ENCODE measurements around the gene BCAS3.

Gene BCAS3

DNA sequence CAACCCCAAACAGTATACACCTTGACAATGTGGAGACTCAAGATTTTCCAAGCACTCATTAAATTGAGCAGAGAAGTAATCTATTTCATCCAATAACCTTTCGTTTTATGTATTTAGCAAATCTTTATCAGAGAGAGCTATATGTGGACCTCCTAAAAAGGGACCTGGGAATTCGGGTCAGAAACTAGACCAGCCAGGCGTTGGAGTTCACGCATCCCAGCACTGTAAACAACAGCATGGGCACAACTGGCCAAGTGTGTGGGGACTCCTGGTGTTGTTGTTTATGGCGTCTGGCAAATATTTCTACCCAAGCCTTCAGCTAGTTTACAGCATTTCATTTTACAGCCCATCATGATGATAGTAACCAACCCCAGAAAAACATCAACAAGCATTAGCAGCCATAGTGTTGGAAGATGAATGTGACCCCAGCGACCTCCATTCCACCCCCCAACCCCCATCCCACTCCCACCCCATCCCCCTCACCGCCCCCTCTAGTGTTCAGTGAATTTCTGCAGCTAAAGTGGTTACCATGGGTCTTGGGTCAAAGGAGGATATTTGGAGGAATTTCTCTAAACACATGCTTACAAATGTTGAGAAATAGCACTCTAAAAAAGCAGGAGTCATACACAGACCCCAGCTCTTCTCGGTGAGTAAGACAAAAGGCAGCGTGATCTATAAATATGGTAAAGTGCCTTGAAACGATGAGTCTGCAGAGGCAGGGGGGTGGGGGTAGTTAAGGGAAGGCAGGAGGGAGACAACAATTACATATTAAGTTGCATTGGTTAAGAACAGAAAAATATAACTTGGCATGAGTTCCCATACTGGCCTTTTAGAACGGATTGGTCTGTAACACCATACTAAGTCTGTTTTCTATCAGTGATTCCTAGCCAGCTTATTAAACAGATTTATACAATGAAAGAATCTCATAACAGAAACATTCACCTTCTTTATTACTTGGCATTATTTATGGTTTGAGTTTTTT, 630.5 kb downstream of the BCAS3 start:
- DNase-seq, result no peak

DNA sequence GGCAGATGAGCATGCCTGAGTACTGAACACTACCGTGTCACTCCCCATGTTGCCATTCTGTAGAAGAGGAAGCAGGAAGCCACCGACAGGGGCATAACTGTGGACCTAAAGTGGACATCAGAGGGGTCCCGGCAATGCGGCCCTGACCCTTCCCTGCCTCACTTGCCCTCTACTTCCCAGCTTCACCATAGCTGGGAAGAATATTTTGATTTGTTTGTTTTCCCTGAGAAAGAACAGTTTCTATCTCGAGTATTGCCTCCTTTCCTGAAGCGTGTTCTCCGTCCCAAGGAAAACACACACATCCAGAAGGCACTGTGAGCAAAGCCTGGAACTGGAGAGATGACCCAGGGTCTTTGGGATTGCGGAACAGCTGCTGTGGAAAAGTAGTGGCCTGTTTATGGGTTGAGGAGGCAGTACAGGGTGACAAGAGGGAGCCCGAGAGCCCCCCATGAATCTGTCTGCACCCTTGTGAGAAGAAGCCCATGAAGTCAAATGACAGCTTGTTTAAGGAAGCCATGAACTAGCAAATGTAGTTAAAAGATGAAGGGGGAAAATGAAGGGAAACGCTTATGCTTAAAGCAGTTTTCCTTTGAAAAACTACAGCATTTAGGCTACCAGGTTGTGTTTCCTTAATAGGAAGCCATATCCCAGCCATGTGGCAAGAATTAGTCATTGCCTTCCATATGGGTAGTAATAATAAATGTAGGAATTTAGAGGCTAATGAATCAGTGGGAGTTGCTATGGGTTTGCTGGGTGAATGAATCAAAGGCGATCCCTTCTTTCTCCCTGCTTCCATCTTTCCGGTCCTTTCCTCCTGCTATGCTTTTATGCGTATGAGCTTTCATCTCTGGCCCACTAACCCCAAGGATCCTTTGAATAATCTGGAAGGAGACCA, 632.0 kb downstream of the BCAS3 start:
- DNase-seq, result no peak

DNA sequence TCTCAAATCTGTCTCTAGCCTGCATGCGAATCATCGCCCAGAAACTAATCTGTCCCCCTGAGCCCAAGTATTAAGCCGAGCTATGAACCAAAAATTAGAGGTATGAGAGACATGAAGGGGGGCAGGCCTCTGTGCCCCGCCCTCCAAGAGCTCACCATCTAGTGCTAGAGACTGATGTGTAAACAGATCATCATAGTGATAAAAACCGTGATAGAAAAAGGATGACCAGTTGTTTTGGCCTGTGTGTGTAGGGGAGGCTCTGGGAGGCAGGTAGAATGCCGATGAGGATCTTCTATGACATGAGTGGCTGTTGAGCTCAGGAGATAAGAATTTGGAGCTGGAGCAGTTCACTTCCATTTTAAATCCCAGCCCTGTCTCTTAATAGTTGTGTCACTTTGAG, 632.9 kb downstream of the BCAS3 start:
- DNase-seq, result no peak

DNA sequence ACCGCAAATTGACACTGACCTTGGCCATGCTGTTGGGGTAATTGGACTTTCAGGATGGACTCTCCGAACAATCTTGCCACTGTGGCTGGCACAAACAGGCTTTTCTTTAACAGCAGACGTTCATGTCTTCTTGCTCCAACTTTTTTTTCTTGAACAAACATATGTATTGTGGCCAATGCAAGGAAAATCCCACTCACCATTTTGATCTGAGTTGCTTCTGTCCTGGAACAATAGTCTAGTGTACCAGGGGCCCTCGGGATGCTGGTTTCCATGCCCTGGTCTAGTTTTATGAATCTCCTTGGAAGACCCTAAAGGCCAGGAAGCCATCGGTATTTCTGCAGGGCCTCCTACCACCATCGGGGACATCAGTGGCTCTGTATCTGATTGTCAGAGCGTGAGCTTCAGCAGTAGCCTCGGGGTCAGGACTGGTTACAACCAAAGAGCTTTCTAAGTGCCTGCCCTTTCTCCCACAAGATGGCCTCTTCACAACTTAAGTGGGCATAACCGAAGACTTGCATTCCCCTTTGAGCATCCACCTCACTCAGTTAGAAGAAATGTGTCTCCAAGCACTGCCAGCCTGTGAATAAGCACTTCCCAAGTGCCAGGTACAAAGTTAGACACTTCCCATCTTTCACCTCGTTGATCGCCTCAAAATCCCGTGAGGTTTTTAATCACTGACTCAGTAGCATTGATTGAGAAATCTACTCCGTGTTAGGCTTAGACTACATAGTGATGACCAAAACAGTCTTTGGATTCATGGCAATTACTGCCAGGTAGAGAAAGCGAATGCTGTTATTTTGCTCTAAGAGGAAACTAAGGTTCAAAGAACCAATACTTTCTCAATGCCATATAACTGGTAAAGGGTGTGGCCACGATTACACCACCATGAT, 635.0 kb downstream of the BCAS3 start:
- no peak for DNase-seq

DNA sequence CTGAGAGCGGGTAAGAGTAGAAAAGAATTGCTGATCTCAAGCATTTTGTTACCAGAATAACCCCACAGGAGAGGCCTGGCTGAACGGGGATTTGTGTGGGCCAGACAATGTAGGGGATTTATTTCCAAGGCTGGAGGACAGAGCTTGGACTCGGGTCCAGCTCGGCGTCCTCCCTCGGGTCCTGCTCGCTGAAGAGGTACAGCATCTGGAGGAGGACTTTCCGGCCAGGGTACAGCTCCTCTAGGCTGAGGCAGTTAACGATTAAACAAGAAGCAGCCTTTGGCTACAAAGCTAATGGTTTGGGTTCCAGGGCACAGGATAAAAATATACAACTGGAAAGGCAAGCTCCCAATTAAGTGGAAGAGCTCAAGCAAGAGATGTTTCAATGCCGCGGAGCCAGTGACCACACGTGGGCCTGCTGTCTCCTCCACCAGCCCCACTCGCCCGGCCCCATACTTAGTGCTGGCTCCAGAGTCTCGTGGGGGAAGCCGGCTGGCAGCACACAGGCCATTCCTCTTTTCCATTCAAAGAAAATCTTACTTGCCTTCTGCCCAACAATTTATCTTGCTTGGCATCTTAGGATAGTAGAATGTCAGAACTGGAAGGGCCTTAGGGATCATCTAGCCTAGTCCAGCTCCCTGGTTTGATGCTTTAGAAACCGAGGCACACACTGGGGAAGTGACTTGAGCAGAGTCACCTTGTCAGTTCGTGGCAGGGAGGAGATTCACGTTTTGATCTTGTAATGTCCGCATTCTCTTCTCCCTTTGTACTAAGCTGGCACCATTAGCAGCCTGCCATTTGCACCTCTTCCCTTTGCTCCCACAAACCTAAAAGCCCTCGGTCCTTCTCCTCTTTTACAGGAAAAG, 636.0 kb downstream of the BCAS3 start:
- DNase-seq, result no peak

DNA sequence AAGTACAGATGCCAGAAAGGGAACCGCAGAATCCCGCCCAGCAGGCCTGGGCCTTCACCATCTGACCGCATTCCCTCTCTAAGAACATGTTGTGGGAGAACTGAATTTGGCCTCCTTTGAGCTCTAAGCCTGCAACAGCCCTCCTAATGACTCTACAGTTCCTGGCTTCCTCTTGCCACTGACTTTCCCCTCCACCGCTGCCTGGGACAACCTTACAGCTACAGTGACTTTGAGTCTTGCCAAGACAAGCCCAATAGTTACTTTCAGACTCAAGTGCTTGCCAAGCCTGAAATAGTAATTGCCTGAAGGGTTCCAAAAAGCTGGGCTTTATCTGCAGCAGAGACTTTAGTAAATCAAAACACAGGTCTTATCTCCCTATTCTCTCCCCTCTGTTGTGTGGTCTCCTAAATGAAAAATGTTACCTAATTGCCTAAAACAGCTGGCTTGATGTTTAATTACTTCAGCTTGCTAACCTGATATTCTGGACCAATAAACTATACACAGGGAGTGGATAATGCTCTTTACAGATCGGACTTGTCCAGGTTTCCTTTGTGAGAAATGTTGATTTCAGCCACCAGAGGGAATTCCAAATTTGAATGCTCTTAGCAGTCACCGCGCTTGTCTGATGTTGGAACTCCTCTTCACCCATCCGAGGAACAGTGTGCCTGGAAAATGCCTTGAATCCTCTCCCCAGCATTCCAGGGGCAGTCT, 636.9 kb downstream of the BCAS3 start:
- no peak for DNase-seq

DNA sequence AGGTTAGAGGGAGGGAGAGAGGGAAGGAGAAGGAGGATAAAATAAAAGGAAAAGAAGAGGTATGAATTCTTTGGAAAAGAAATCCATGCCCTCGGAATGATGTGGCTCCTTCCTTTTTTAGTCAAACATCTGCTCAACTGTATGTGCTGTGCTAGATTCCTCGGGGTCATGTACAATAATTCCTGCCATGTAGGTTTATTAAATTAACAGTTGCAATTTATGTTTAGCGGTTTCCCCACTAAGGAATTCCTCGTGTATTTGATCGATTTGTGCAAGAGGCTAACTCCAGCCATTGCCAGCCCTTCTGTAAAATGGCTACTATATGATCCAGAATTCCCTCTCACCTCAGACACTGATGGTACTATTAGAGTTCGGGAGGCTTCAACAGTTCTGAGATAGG, 639.0 kb downstream of the BCAS3 start:
- no peak for DNase-seq

DNA sequence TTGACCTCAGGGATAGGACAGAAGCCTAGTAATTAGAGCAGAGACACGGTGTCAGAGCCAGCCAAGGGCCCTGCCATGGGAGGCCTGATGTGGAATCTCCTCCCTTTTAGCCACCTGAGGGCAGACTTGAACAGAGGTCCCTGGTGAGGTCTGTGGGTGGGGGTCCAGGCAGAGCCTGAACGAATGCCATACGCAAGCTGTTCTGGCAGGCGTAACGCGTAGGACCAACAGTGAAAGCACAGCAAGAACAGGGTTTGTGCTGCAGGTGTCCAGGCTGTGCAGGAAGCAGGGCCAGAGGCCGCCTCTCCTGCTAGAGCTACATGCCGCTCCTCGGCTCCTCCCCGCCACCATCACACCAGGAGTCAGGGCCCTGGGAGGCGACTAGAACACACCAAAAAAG, 640.1 kb downstream of the BCAS3 start:
- no peak for DNase-seq

DNA sequence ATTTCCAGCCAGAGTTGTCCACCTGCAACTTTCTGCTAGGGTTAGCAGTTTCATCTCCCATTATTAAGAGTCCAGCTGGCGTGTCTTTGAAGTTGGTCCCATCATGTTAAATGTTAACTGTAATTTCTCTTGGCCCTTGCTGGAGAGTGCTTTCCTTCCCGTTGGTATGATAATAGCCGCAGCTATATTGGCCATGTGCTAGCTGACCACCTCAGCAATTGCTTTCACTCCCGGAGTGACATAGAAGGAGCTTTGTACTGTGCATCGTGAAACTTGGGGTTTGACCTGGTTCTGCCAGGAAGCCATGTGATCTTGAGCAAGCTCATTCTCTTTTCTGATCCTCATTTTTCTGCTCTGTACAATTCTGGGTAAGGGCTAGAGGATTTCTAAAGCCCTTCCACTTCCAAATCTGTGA, 641.0 kb downstream of the BCAS3 start:
- no peak for DNase-seq

DNA sequence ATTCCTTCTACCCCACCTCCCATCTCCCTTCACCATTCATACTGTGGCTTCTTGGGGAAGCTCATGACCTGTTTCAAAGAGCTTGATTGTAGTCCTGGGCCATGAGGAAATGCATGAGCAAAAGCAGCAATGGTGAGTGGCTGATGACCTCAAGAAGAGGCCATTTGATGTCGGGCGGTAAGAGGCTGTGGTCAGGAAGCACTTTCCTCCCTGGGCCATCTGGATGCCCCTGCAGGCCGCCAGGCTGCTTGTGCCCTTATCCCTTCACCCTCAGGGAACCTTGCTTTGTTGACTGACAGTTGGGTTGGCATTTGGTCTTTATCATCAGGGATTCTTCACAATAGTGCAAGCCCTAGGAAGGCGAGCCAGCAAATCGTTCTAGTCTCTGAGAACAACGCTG, 643.7 kb downstream of the BCAS3 start:
- DNase-seq, result no peak

DNA sequence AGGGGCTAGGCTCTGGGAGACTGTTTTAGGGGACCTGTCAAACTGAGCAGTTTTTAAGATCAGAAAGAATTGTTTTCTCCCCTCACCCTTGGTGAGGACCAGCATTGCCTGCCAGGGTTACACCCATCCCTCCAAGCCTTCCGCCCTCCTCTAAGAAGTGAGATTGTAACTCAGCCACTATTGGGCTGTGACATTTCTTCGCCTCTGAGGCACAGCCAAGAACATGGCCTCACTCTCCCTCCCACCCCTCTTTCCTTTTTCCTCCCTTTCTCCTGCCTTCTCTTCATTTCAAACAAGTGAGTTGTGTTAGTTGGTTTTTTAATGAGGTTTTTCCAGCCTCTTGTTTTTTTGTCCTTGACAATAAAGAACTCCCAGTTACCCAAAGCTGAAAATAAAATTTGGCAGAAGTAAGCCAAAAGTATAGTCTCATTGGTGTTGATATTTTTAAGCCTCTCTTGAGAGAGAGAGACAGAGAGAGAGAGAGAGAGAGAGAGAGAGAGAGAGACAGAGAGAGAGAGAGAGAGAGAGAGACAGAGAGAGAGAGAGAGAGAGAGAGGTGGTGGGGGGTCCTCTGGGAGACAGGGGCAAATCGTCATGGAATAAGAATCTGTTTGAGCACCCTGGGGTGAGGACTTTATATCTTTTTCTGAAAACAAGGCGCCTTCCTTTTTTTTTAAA, 644.8 kb downstream of the BCAS3 start:
- DNase-seq, result no peak

DNA sequence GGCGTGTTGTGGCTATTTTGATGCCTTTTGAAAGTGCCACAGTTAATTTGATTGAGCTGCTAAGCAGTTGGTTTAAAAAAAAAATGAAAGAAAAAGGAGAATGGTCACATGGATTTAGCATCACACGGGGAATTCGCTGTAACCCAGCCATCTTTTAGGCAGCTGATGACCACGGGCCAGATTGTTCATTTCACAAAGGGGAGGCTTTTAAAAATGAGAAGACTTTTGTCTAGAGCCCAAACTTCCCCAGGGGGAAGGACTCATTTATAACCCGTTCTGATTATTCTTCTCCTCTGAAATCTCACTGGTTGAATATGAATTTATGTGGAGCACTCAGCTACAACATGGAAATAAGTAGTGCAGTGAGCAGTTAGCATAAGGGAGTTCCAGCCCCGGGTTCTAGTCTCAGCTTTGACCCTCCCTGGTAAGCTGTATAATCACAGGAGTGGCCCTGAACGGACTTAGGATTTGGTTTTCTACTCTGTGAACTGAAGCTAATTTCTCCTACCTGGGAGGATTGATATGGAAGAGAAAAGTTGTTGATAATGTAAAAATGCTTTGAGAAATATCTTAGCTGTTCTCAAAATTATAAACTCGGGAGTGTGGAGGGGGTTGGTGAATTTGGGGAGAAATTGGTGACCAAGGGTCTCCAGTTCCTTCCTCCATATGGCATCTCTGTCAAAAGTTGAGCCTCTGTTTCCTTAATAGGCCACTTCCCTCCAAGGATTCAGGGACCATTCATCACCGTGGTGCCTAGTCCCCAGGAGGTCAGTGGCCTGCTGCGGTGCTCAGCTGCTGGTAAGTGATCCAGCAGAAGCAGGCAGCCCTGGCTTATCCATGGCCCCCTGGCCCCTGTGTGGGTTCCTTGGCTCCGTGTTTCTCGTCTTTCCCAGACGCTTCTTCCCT, 645.6 kb downstream of the BCAS3 start:
- no peak for DNase-seq

DNA sequence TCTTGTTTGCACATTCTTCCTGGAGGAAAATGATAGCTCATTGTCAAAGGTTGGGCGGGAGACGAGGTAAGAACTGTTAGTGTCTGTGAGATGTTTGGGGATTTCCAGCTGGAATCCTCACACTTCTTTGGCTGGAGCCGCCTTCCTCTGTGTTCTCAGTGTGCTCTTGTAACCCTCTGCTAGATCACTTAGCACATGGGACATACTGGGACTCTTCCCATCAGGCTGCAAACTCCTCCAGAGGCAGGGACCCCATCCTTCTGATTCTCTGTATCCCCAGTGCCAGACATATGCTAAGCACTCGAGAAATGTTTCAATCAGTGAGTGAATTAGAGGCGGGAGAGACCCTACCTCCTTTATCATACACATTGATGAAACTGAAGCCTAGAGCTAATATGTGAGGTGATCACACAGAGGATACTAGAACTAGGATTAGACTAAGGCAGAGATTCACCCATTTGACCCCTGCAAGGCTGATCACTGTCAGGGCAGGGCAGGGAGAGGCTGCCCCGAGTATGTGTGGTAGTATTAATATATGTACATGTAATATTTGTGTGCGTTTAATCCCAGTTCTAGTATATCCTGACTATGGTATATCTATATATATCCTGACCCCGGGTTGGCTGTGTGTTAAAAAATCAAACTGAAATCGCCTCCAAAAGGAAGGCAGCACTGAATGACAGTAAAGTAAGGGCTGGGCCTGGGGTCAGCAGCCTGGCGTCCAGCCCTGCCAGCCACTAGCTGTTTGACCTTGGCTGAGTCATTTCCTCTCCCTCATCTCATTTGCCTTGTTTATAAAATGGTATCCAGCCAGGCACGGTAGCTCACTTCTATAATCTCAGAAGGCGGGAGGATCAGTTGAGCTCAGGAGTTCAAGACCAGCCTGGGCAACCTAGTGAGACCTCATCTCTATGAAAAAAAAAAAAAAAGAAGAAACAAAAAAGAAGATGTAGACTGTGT, 646.5 kb downstream of the BCAS3 start:
- no peak for DNase-seq

DNA sequence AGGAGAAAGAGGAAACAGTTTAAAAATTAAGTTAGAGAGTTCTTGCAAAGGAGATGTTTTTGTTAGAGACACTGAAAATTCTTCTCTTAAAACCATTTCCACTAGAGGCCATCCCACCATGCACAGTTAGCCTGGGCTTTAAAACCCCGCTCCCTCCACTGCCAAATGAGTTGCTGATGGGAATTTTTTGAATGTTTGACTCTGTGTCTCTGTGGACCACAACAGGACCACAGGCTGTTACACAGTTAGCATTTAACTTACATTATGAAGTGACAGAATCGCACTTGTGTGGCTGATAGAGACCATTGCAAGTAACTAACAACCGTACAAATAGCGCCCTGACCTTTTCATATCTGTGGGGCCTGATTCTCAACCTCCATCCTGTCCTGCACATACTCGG, 647.3 kb downstream of the BCAS3 start:
- DNase-seq, result no peak

DNA sequence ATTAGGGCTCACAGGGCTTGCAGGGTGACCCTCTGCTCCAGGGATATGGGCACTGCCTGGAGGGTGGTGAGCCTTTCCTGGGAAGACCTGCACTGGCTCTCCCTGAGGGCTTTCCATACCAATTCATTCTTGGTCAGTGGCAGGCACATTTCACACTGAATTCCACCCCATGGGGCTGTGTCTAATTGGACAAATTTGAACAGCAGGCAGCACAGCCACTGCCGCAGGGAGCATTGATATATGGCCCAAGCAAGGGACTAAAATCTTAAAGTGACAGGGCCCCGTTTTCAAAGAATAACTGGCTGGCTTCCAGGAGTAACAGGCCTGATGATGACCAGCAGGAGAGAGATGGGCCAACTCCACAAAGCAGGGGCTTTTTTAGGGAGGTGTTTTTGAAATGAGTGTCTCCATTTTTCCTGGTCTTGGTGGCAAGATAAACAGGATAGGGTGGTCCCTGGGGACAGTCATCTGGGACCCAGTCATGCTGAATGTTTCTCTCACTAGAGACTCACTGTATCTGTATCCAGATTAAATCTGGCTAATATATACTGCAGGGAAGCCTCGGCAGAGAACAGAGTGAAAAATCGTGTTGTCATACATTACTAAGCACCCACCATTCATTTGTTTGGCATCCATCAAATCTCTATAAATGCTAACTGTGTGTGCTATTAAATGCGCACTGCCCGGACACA, 647.9 kb downstream of the BCAS3 start:
- no peak for DNase-seq

DNA sequence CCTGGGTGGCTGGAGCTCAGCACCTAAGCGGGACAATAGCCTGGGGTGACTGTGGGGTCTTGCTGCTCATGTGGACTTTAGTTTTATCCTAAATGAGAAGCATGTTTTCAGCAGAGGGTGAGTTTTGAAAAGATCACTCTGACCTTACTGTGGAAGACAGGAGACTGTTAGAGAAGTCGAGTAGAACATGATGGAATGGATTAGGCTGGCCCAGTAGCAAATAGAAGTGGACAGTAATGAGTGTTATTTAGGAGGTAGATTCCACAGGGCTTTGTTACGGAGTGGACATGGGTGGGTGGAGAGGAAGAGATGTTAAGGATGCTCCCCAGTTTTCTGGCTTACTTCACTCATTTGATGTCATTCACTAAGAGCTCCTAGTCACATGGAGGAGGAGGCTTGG, 648.7 kb downstream of the BCAS3 start:
- DNase-seq, result no peak

DNA sequence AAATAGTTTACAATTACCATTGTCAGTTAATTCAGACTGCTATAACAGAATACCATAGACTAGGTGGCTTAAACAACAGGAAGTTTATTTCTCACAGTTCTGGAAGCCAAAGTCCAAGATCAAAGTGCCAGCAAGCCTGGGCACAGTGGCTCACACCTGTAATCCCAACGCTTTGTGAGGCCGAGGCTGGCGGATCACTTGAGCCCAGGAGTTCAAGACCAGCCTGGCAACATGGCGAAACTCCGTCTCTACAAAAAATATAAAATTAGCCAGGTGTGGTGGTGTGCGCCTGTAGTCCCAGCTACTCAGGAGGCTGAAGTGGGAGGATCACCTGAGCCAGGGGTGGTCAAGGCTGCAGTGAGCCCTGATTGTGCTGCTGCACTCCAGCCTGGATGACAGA, 650.7 kb downstream of the BCAS3 start:
- DNase-seq, result no peak

All from CD4-positive, alpha-beta T cell treated with Interleukin-15 for 1 hour (primary cell).